ENCODE measurements around the gene ARSG. TPM values are rescaled to one million over a fixed set of nuclear protein-coding genes. Genes with fewer than 3 reads are reported as not detected.

The ARSG gene
- total and polyA plus RNA-seq, 2 of the 8 experiments (the other 6 are each of a cell fraction or from before 2014, with no cell fraction given), result 3.3 to 4.0 TPM

- TF ChIP-seq ATF3 (IDR thresholded peaks at IDR 0.05; ENCODE audit: insufficient read depth, low read depth, low read length), result no peak
Measured at GRCh38 chr17:68291836-68292688, 767 bp downstream of the ARSG start (continued).

Measured in H1 (cell line).